ENCODE results near the gene SLC28A1. TPM values are rescaled to one million over a fixed set of nuclear protein-coding genes. Genes with fewer than 3 reads are reported as not detected.
"Not testable (repeated sequence)": the region's sequence is repeated elsewhere in the genome, so short reads cannot be mapped to it uniquely, and the experiment has no call there.

Gene SLC28A1
- total and polyA plus RNA-seq, 4 donors, result 0.09 to 39.7 (median 18.3) TPM

- 43% methylated on average over 7 of the region's 7 CpGs for WGBS
- not testable (repeated sequence) for H3K27me3 ChIP-seq (ENCODE audit: control insufficient read depth in 4 of 4, insufficient read depth in 4 of 4, low read length in 3 of 4); H3K9me3 ChIP-seq (ENCODE audit: control insufficient read depth in 4 of 4, low read length in 3 of 4); H3K4me3 ChIP-seq (ENCODE audit: low read depth in 1 of 3, low read length in 3 of 3); H3K36me3 ChIP-seq (ENCODE audit: control insufficient read depth in 4 of 4, insufficient read depth in 3 of 4, low read depth in 1 of 4, low read length in 3 of 4)
- peak; percentile 86 to 88 for TF ChIP-seq RAD21 (IDR thresholded peaks at IDR 0.05)
- TF ChIP-seq RXRA (IDR thresholded peaks at IDR 0.05), result peak in 1 of 2 donors; percentile 46
- peak; percentile 69 for TF ChIP-seq CTCF (IDR thresholded peaks at IDR 0.05; ENCODE audit: low read depth, low read length, missing input control)
- peak; percentile 50 for DNase-seq (ENCODE audit: low spot score)
- H3K27ac ChIP-seq (ENCODE audit: low read depth in 1 of 2, low read length in 2 of 2), result peak overlapping the region; percentile 85 to 95
- peak overlapping the region in 1 of 2 donors; percentile 72 for H3K9ac ChIP-seq (ENCODE audit: low read depth in 1 of 2, low read length in 2 of 2)
- peaks cover under 1 to 33% (median 12%) of the 10 kb centered on the region in 4 donors for H3K4me1 ChIP-seq (ENCODE audit: control insufficient read depth in 4 of 4, insufficient read depth in 4 of 4, low read length in 3 of 4)
Observed at GRCh38 chr15:84845631-84846030, 38.8 kb upstream of the SLC28A1 start.

- H3K4me3 ChIP-seq (ENCODE audit: low read depth in 1 of 3, low read length in 3 of 3), result no peak overlapping the region
- no peaks in the 10 kb centered on the region for H3K27me3 ChIP-seq (ENCODE audit: control insufficient read depth in 4 of 4, insufficient read depth in 4 of 4, low read length in 3 of 4)
- no peak for TF ChIP-seq GABPA (IDR thresholded peaks at IDR 0.05 in 1 of 2, conservative IDR thresholded peaks at IDR 0.05 in 1 of 2)
- TF ChIP-seq EGR1 (IDR thresholded peaks at IDR 0.05; ENCODE audit: low read depth in 2 of 2), result no peak
- no peak for TF ChIP-seq ATF3 (IDR thresholded peaks at IDR 0.05)
- no peak for TF ChIP-seq FOXA2 (IDR thresholded peaks at IDR 0.05)
- no peak for TF ChIP-seq JUND (IDR thresholded peaks at IDR 0.05)
- no peak for TF ChIP-seq YY1 (IDR thresholded peaks at IDR 0.05)
- no peak for TF ChIP-seq RAD21 (IDR thresholded peaks at IDR 0.05)
- TF ChIP-seq RXRA (IDR thresholded peaks at IDR 0.05), result no peak
- TF ChIP-seq CTCF (IDR thresholded peaks at IDR 0.05; ENCODE audit: low read depth, low read length, missing input control), result no peak
- no peak for TF ChIP-seq HNF4G (IDR thresholded peaks at IDR 0.05)
- no peak for TF ChIP-seq REST (IDR thresholded peaks at IDR 0.05)
- TF ChIP-seq SP1 (IDR thresholded peaks at IDR 0.05), result no peak
- TF ChIP-seq FOXA1 (IDR thresholded peaks at IDR 0.05), result no peak
- no peak for TF ChIP-seq NR2F2 (IDR thresholded peaks at IDR 0.05)
- no peak for TF ChIP-seq MAX (IDR thresholded peaks at IDR 0.05)
- no peak for TF ChIP-seq HNF4A (conservative IDR thresholded peaks at IDR 0.05)
- TF ChIP-seq ZBTB33 (IDR thresholded peaks at IDR 0.05), result no peak
- H3K9ac ChIP-seq (ENCODE audit: low read depth in 1 of 2, low read length in 2 of 2), result no peak overlapping the region
- peaks cover 0 to 29% (median 10%) of the 10 kb centered on the region in 4 donors for H3K4me1 ChIP-seq (ENCODE audit: control insufficient read depth in 4 of 4, insufficient read depth in 4 of 4, low read length in 3 of 4)
- DNase-seq (ENCODE audit: low spot score), result no peak
- no peaks in the 10 kb centered on the region for H3K36me3 ChIP-seq (ENCODE audit: control insufficient read depth in 4 of 4, insufficient read depth in 3 of 4, low read depth in 1 of 4, low read length in 3 of 4)
- peak overlapping the region; percentile 85 to 95 for H3K27ac ChIP-seq (ENCODE audit: low read depth in 1 of 2, low read length in 2 of 2)
- WGBS, result 100% methylated on average over 1 of the region's 1 CpG
- H3K9me3 ChIP-seq (ENCODE audit: control insufficient read depth in 4 of 4, low read length in 3 of 4), result no peaks in the 10 kb centered on the region
Observed at GRCh38 chr15:84846269-84846668, 38.2 kb upstream of the SLC28A1 start.
